NCI-H187 (cell line): ENCODE data around the gene MGMT.

Experiments used
- DNase-seq, 2 experiments: peaks; one replicate each; lab custom pipeline; 2025; lab: John Stamatoyannopoulos, UW

Gene MGMT

DNA sequence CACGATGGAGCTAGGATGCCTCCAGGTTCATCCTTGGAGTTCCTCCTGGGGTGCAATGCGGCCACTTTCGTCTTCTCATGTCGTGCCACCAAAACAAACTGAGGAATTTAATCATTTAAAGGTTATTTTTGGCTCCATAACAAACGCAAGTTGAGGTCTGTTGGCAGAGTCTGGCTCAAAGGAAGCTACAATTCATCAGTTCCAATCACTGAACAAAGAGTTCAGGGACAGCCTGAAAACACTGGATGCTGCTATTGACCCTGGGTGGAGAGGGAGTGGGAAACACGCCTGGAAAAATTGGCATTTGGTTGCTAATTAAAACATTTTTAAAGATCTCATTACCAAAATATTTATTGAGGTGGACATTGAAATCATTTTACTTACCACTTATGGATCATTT lies 11.4 kb upstream of the MGMT start:
- DNase-seq: no peak

DNA sequence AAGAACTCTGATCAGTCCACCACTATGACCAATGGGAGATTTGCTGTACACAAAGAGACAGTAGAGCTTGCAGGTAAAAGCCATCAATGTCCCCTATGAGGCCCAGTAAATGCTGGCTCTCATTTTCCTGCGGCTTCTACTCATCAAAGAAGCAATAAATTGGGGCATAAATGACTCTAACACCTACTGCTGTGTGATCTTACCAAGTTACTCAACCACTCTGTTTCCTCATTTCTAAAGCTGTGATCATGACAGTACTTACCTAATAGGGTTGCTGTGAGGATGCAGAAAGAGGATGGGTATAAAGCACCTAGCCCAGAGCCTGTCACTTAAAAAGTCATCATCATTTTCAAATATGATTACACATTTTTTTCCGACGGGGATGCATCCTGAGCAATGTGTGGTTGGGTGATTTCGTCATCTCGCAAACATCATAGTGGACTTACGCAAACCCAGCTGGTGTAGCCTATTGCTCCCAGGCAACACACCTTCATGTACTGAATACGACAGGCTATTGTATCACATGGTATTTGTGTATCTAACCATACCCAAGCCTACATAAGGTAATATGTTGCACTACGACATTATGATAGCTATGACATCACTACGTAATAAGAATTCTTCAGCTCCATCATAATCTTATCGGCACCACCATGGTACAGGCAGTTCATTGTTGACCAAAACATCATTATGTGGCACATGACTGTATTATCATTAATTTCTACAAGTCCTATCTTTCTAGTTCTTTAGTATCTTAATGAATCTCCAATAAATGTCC lies 7.1 kb upstream of the MGMT start:
- no peak for DNase-seq

DNA sequence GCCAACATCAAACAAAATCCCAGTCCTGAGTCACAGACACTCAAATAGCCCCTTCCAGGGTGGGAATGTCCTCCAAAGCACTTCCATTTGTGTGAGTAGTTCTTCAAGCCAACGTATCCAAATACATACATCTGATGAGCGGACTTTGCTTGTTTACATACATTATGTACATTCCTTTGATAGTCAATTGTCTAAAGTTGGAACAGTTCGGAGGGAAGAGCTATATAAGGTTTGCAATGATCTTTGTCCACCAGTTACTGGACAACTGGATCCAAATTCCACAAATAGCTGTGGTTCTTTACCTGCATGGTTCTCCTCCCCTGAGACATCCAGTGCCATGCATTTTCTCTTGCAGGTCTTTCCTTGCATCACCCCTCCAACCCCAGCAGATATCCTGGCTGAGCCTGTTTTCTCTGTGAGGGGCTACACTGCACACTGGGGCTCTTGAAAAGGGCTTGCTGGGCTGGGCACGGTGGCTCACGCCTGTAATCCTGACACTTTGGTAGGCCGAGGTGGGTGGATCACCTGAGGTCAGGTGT lies 4.7 kb upstream of the MGMT start:
- no peak for DNase-seq

DNA sequence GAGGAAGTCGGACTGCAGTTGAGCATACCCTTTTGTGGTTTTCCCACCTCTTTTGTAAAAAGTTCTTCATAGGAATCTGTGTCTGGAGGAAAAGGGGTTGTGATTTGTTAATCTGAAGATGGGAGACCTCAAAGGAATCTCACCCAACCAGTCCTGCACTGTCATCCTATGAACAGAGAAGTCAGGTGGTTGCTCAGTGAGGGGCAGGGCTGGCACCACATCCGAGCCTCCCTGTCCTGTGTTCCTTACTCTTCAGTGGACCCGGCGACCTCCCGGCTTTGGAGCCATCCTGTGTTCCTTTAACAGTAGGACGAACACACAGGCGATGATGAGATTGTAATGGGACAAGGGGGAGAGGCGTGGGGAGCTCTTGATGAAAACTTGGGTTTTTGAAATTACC lies 2.8 kb upstream of the MGMT start:
- DNase-seq: no peak

DNA sequence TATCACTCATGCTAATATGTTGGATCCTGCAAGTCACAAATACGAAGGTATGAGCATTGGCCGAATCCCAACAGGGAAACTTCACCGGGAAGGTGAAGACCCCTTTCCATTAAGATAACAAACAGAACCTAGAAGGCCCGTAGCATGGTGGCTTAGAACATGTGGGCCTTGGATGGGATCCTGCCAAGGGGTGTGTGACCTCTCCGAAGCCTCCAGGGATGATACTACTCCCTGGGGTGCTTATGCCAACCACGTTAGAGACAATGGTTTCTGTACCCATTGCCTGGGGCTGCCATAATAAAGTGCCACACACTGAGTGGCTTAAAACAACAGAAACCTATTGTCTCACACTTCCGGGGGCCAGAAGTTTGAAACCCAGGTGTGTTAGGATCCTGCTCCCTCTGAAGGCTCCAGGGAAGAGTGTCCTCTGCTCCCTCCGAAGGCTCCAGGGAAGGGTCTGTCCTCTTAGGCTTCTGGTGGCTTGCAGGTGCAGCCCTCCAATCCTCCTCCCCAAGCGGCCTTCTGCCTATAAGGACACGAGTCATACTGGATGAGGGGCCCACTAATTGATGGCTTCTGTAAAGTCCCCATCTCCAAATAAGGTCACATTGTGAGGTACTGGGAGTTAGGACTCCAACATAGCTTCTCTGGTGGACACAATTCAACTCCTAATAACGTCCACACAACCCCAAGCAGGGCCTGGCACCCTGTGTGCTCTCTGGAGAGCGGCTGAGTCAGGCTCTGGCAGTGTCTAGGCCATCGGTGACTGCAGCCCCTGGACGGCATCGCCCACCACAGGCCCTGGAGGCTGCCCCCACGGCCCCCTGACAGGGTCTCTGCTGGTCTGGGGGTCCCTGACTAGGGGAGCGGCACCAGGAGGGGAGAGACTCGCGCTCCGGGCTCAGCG lies 992 bp upstream of the MGMT start:
- DNase-seq: no peak

DNA sequence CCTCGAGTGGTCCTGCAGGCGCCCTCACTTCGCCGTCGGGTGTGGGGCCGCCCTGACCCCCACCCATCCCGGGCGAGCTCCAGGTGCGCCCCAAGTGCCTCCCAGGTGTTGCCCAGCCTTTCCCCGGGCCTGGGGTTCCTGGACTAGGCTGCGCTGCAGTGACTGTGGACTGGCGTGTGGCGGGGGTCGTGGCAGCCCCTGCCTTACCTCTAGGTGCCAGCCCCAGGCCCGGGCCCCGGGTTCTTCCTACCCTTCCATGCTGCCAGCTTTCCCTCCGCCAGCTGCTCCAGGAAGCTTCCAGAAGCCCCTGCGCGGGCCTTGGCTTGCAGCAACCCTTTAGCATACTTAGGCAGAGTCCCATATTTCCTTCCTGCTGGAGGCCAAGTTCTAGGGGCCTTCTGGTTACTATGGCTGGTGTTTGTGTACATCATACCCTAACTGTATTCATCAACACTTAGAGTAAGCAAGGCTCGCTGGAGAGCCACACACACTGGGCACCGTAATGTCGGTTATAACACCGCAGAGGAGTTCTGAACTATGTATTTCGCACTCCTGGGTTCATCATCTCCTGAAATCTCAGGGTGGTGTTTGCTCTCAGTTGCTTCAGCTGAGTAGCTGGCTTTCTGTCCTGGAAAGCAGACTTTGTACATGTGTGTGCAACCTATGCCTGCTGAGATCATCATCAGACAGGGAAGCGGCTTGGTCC lies 471 bp downstream of the MGMT start:
- DNase-seq: no peak

DNA sequence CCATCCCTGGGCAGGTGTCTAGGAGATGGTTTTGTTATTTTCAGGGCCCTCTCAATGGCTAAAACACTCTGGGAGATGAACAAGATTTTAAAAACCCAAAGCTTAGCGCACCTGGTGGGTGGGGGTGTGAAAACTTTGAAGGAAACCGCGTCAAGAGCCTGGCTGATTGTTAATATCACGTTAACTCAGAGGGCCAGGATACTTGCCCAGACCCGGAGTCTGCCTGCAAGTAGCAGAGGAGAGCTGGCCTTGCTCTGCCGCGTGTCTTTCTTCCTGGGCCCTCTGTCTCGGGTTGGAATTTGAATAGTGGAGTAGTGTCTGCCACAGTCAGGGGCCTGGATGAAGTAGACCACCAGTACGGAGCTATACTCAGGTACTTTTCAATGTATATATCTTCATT lies 1.1 kb downstream of the MGMT start:
- DNase-seq: no peak

DNA sequence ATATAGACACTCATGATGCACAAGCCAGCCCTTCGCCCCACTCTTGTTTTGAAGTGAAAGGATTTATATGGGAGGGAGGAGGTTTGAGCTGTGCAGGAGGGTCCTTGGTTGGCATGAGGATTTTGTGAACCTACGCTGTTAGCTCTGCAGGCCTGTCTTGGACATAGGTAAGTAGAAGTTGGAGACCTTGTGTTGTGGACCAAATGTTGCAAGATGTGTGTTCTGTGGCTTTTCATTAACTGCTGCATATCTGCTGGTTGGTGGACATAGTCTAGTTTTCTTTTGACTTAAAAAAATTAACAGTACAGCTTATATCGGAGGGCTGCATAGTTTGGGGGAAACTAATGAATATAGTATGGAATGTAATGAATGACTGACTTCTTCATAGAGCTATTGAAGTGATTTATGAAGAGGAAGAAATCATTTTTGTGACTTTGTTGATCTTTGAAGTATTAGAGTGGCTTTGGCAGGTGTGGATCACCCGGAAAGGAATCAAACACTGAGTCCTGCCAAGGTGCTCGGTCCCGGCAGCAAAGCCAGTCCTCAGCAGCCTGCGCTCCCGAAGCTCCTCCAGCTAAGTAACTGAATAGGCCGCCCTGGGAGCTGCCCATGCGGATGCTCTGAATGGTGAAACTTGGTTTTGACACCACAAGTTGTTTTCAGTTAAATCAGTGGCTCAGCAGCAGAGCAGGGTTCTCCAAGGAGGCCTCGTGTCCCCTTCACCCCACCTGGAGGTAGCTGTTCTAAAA lies 3.2 kb downstream of the MGMT start:
- DNase-seq: no peak

DNA sequence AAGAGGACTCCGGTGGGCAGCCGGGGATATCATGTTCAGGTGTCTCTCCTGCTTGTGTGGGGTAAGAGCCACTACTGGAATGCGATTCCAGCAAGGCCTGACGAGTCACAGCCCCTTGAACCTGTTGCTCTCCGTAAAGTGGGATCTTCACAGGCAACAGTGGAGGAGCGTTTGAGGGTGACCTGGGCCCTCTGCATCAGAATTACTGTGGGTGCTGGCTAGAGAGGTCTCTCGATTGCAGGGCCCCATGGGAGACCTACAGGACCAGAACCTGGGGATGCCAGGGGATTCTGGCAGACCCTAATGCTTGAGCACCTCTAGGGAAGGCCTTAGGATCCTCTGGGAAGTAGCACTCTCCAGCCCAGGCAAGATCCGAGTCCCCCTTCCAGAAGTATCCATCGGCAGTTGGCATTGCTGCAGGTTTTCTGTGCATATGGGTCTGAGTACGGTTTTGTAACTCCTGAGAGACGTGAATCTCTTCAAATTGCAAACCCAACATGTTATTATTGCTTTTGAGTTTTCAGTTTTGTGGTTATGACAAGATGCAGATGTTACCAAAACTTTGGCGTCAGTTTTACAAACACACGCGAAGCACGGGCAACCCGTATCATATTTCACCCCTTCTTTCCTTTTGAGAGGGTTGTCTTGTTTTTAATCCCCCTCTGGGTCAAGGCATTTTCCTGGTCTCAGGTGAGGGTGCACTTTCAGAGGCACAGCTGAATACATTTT lies 4.6 kb downstream of the MGMT start:
- DNase-seq: no peak

DNA sequence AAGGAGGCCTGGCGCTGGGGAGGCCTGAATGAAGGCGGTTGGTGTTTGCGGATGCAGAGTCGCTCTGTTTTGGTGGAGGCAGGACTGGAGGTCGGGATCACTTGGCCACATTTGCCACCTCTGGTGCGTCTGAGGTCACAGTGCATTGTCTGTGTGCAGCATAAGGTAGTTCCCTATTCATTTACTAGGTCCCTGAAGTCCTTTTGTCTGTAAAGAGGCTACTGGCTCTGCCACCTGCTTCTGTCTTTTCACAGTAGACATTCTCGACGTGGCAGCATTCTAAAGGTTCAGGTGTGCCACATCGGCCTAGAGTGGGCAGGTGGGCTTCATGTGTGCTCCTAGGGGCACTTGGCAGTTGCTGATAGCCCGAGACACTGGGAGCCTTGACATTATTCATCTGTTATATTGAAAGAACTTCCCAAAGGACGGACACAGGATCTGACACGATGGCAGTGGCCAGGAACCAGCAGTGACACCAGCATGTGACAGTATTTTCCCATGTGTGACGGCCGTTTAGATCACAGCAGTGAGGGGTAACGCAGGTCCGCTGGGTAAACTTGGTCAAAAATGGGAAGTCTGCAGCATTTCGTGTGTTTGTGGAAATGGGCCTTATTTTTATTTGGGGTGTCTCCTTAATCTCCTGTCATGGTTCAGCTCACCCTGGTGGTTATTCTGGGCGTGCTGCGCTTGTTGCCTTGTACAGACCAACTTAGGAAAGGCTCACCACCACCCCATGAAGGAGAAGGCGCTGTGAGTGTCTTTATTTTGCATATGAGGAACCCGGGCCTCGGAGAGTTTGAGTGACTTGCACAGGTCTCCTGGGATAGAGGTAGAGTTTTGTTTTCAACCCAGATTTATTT lies 5.9 kb downstream of the MGMT start:
- DNase-seq: no peak

DNA sequence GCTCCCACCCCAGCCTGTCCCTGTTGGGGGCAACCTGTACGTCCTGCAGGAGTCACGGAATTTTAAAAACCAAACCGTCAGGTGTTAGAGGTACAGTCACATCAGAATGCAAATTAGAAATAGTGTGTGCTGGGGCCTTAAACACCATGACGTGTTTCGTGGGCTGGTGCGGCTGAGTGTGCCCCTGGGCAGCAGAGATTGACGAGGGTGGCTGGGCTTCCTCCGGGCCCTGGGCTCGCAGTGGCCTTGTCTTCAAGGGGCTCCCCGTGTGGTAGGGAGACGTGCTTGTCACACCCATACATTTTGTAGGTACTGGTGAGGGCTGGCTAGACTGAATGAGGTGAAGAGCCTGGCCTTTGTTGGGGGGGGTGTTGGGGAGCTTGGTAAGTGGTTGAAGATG lies 7.6 kb downstream of the MGMT start:
- DNase-seq: no peak

DNA sequence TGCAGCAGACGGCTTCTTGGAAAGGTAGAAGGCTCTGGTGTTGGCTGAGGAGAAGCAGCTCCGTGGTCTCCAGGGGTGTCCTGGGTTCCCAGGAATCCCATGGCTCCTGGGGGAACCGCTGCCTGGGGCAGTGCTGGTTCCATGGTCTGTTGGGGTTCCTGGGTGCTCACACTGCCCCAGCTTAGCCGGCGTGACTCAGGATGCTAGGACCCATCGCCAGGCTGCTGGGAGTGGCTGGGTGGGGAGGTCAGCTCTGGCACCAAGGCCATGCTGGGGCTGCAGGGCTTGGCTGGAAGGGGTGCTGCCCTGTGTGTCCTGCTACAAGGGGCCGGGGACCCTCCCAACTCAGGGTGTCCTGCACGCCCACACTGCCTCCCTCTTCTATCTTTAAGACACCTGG lies 9.4 kb downstream of the MGMT start:
- DNase-seq: no peak

DNA sequence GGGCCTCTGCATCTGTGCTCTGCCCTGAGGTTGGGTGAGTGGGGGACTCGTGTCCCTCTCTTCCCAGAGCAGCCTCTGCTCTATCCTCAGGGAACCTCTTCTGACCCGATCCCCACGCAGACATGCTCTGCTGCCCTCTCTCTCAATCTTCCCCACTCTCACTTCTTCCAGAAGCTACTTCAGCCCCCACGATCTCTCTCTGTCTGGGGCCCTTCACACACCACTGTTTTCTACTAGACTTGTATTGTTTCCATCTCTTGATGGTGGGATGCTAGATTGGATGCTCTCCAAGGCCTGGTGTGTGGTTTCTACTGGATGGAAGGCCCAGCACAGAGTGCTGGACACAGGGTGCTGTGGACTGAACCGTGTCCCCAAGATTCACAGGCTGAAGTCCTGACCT lies 10.0 kb downstream of the MGMT start:
- no peak for DNase-seq

DNA sequence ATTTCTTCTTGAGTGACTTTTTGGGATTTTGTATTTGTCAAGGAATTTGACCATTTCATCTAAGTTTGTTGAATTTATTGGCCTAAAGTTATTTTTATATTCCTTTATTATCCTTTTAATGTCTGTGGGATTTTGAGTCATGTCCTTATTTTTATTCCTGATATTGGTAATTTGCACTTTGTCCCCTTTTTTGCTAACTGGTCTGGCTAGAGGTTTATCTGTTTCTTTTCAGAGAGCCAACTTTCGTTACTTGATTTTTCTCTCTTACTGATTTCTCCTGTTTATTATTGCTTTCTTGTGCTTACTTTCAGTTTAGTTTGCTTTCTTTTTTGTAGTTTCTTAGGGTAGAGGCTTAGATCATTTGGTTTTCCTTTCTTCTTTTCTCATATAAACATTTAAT lies 14.6 kb downstream of the MGMT start:
- no peak for DNase-seq

DNA sequence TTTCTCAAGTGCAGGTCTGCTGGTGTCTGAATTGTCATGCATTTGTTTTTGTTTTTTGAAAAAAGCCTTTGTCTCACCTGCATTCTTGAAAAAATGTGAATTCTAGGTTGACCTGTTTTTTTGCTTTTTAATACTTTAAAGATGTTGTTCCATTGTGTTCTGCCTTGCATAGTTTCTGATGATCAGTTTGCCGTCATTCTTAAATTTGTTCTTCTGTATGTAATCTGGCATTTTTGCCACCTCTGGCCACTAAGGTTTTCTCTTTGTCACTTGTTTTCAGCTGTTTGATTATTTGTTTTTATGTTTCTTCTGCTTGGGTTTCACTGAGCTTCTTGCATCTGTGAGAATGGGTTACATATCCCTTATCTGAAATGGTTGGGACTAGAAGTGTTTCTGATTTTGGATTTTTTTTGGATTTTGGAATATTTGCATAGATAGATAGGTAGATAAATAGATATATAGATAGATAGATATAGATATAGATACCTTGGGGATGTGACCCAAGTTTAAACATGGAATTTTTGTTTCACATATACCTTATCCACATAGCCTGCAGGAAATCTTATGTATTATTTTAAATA lies 16.5 kb downstream of the MGMT start:
- no peak for DNase-seq

DNA sequence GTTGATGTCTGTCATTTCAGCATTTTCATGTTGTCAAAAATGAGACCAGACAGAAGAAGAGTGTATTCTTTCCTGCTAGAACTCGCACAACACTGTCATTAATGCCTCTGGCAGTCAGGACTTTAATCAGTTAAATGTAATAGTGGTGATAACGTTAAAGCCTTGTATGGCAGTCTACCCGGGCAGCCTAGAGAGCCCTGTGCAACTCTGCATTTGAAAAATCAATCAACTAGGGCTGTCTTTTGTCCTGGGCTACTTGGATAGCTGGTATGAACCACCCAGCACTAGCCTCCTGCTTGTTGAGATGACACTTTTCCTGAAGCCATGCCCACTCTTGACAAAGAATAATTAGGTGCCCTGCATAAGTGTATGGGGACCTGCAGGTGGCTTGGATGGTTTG lies 19.8 kb downstream of the MGMT start:
- no peak for DNase-seq

DNA sequence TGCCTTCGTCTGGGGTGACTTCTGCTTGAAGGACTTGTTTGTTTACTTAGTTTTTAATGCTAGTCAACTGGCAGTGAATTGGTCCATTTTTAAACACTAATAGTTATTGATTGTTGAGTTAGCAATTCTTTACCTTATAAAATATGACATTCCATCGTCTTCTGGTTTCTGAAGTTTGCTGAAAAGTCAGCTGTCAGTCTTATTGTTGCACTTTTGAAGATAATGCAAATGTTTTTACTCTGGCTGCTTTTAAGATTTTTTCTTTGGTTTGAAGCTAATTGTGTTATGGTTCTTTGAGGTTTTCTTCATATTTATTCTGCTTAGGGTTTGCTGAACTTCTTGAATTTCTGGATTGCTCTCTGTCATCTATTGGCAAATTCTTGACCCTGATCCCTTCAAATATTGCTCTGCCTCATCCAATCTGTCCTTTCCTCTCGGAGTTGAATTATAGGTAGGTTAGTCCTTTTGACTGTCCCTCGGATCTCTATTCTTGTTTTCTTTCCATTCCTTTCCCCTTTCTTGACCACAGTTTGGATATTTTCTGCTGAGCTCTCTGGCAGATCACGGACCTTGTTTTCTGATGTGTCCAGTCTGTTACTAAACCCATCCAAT lies 24.2 kb downstream of the MGMT start:
- DNase-seq: no peak

DNA sequence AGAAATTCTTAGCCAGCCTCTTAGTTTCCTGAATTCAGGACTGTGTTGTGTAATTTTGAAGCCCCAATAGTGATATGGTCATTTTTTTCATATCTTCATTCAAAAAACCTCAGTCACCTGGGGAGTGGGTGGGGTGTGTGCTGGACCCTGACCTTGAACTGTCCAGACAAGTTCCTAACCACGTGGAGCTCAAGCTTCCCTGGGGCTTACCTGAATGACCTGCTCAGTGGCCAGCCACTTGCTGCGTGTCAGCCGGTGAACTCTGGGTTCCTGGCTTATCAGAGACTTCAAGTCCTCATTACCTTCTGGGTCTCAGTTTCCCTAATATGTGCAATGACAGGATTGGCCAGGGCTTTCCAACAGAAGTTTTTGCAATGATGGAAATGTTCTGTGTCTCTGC lies 27.1 kb downstream of the MGMT start:
- DNase-seq: no peak

DNA sequence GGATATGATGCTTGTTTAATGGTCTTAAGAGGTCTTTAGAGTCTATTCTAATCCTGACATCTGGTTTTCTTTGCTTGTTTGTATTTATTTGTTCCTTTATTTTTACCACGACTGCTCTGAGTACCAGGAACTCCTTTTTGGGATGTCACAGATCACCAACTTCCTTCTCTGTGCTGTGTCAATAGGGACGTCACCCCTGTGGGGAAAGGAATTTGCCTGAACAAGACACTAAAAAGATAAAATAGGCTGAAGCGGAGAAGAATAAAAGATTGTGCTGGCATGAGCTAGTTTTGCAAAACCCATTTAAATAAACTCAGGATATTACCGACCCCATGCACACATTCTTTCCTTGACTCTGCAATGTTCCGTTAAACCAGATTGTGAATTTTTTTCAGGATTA lies 27.7 kb downstream of the MGMT start:
- no peak for DNase-seq
